Measurements from ENCODE around the gene ZNF385B. TPM values are rescaled to one million over a fixed set of nuclear protein-coding genes. Genes with fewer than 3 reads are reported as not detected.

ZNF385B gene
- total and polyA plus RNA-seq, 10 of the 15 experiments (the other 5 are each of a cell fraction or from before 2014, with no cell fraction given) = not detected

DNA sequence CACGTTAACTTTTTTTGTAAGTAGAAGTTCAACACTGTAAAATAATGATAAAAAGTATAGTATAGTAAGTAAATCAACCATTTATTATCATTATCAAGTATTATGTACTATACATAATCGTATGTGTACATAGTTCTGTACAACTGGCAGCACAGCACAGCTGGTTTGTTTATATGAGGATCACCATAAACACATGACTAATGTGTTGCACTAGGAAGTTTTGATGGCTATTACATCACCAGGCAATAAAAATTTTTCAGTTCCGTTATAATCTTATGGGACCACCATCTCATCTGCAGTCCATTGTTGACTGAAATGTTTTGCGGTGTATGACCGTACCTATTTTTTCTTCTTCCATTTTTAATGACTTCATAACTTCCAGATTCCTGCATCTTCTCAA lies 39.2 kb upstream of the ZNF385B start:
- RAD21 ChIA-PET (ENCODE audit: unreplicated experiment) = no interaction called here
- H3K79me2 ChIP-seq (ENCODE audit: control insufficient read depth, insufficient read depth, low read length) = no peaks in the 10 kb centered on the region

More for the DNA sequence above, 39.2 kb upstream of the ZNF385B start:
- DNase-seq (ENCODE audit: low read depth, low spot score) = no peak
- H3K27me3 ChIP-seq (replicated peaks in 1 of 2; ENCODE audit: control insufficient read depth in 2 of 2, insufficient read depth in 2 of 2, low read length in 1 of 2) = no peaks in the 10 kb centered on the region
- no peaks in the 10 kb centered on the region for H3K36me3 ChIP-seq (ENCODE audit: control insufficient read depth in 2 of 2, insufficient read depth in 2 of 2, low read length in 1 of 2)
- ChIA-PET SMC1A (ENCODE audit: uncharacterized antibody, unreplicated experiment) (no interaction called here), POLR2A (no interaction called here), CTCF (interaction anchor here (1.2 kb wide), 1 partner anchor 10 kb away, joined by 3 read pairs; no protein-coding TSS in a partner anchor)
- H3K4me3 ChIP-seq = no peak overlapping the region
- H4K20me1 ChIP-seq (ENCODE audit: control insufficient read depth, insufficient read depth) = no peaks in the 10 kb centered on the region
- no peaks in the 10 kb centered on the region for H3K9me3 ChIP-seq (replicated peaks; ENCODE audit: control insufficient read depth, insufficient read depth, low read length)
- BruUV-seq (replicated peaks) = no TSS peak
- TF ChIP-seq CREM (IDR thresholded peaks at IDR 0.05; ENCODE audit: low read depth) = no peak
- no peak for TF ChIP-seq RAD21 (IDR thresholded peaks at IDR 0.05; ENCODE audit: insufficient read depth, low read depth, low read length)
- TF ChIP-seq SUPT20H (IDR thresholded peaks at IDR 0.05; ENCODE audit: borderline replicate concordance, control insufficient read depth, low read depth, low read length) = no peak
- TF ChIP-seq JUND (IDR thresholded peaks at IDR 0.05; ENCODE audit: low read depth, low read length) = no peak
- TF ChIP-seq NR2C1 (IDR thresholded peaks at IDR 0.05) = no peak
- no peak for TF ChIP-seq E4F1 (IDR thresholded peaks at IDR 0.05; ENCODE audit: borderline replicate concordance, partially characterized antibody)
- TF ChIP-seq POLR2A (IDR thresholded peaks at IDR 0.05; ENCODE audit: low read depth, low read length) = no peak
- TF ChIP-seq FOXK2 (IDR thresholded peaks at IDR 0.05) = no peak
- no peak for TF ChIP-seq EP300 (IDR thresholded peaks at IDR 0.05; ENCODE audit: borderline replicate concordance in 1 of 2, control insufficient read depth in 1 of 2, low read depth in 2 of 2, low read length in 2 of 2)
- no peak for TF ChIP-seq CREB1 (IDR thresholded peaks at IDR 0.05; ENCODE audit: low read depth)
- no peak for FAIRE-seq
- in situ Hi-C loops (cut with MboI) (no loop called here), intact Hi-C loops (cut with micrococcal nuclease; ENCODE audit: unreplicated experiment) (no loop called here)
- H3K9ac ChIP-seq (ENCODE audit: control insufficient read depth, insufficient read depth, low read length) = no peak overlapping the region
- H3K4me2 ChIP-seq (ENCODE audit: control insufficient read depth, insufficient read depth) = no peak overlapping the region
- no peak overlapping the region for H3K27ac ChIP-seq (ENCODE audit: control insufficient read depth, insufficient read depth)
- no peak for ATAC-seq
- H3K4me1 ChIP-seq (ENCODE audit: control insufficient read depth, insufficient read depth, low read length) = no peaks in the 10 kb centered on the region
- H2AFZ ChIP-seq (ENCODE audit: control insufficient read depth, low read depth, low read length) = no peak overlapping the region
- 63% methylated on average over 5 of the region's 5 CpGs for WGBS (ENCODE audit: insufficient coverage, insufficient replicate concordance, low lambda C conversion rate, missing lambda C conversion rate)
